ENCODE results near the gene PERM1.

DNA sequence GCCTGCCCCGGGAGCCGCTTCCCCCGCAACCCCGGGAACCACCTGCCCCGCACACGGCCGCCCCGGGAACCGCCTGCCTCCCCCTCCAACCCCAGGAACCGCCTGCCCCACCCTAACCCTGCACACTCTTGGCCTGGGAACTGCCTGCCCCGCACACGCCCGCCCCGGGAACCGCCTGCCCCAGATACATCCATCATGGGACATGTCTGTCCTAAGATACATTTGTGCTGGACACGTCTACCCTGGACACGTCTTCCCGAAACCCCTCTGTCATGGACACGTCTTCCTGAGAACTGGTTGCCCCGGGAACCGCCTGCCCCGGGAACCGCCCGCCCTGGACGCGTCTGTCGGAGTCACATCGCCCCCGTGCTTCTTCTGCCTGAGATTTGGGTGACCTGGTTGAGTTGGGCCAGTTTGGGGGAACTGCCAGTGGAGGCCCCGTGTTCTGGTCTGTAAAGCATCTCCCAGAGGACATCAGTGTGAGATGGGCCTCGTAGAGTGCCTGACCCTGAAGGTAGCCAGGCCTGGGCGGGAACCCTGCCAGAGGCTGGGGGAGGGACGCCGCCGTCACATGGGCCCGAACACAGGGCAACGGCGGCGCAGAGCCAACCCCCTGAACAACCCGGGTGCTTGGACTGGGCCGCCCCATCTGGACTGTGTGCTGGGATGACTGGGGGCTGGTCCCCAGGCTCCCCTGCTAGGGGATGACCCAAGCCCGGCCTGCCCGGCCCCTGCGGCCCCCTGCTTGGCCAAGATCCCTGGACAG lies 3.6 kb downstream of the PERM1 start:
- TF ChIP-seq POLR2A (IDR thresholded peaks at IDR 0.05; ENCODE audit: low read depth) (no peak), EP300 (IDR thresholded peaks at IDR 0.05) (no peak), POLR2AphosphoS5 (IDR thresholded peaks at IDR 0.05) (no peak)
- TF ChIP-seq, protein P1, sequence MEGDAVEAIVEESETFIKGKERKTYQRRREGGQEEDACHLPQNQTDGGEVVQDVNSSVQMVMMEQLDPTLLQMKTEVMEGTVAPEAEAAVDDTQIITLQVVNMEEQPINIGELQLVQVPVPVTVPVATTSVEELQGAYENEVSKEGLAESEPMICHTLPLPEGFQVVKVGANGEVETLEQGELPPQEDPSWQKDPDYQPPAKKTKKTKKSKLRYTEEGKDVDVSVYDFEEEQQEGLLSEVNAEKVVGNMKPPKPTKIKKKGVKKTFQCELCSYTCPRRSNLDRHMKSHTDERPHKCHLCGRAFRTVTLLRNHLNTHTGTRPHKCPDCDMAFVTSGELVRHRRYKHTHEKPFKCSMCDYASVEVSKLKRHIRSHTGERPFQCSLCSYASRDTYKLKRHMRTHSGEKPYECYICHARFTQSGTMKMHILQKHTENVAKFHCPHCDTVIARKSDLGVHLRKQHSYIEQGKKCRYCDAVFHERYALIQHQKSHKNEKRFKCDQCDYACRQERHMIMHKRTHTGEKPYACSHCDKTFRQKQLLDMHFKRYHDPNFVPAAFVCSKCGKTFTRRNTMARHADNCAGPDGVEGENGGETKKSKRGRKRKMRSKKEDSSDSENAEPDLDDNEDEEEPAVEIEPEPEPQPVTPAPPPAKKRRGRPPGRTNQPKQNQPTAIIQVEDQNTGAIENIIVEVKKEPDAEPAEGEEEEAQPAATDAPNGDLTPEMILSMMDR (IDR thresholded peaks at IDR 0.05): no peak

All from esophagus muscularis mucosa (tissue), 4 donors.